SK-N-SH treated with all-trans-retinoic acid at 6 μM for 48 hours (cell line): ENCODE data around the gene LRRC56.

Experiments
- ARNTL ChIP-seq: fragments of 450-650 bp; formaldehyde crosslinking; IDR thresholded peaks from 2 replicates; pipeline ENCODE4 v1.5.0; 2020; ENCODE audit warnings: low read depth, mild to moderate bottlenecking, moderate library complexity, borderline replicate concordance
- CREB5 ChIP-seq: fragments of 250-450 bp; sonication (Bioruptor Pico); IDR thresholded peaks from 2 replicates; pipeline ENCODE4 v1.5.1; 2020; ENCODE audit warnings: low read depth, mild to moderate bottlenecking, moderate library complexity
- CSDC2 ChIP-seq: fragments of 250-450 bp; sonication (Bioruptor Pico); IDR thresholded peaks from 2 replicates; pipeline ENCODE4 v1.5.0; 2020; ENCODE audit warnings: mild to moderate bottlenecking, moderate library complexity
- OSR1 ChIP-seq: fragments of 250-450 bp; sonication (Bioruptor Pico); IDR thresholded peaks from 2 replicates; pipeline ENCODE4 v1.8.0; 2022; ENCODE audit warnings: moderate library complexity, mild to moderate bottlenecking, inconsistent platforms
- SNAI2 ChIP-seq: fragments of 250-450 bp; sonication (Bioruptor Pico); IDR thresholded peaks from 2 replicates; pipeline ENCODE4 v1.5.0; 2020; ENCODE audit warnings: mild to moderate bottlenecking, moderate library complexity
- TOX ChIP-seq: fragments of 250-450 bp; sonication (Bioruptor Pico); IDR thresholded peaks from 2 replicates; pipeline ENCODE4 v1.8.0; 2021; ENCODE audit warnings: mild to moderate bottlenecking, moderate library complexity, borderline replicate concordance
- ZNF8 ChIP-seq: fragments of 450-650 bp; formaldehyde crosslinking; IDR thresholded peaks from 2 replicates; pipeline ENCODE4 v1.5.0; 2020; ENCODE audit warnings: mild to moderate bottlenecking, moderate library complexity

- no peak for TF ChIP-seq SNAI2
- no peak for TF ChIP-seq TOX
- TF ChIP-seq CSDC2 (CRISPR knock-in tag), result no peak
- no peak for TF ChIP-seq ARNTL (CRISPR knock-in tag)
- TF ChIP-seq OSR1 (CRISPR knock-in tag), result no peak
- no peak for TF ChIP-seq ZNF8
- TF ChIP-seq CREB5 (CRISPR knock-in tag), result no peak
Measured at GRCh38 chr11:537622-538430, 499 bp downstream of the LRRC56 start.
